PC-9 (cell line): ENCODE measurements around the gene ACBD5.

Experiments used
- CTCF ChIP-seq: fragments of 200-600 bp; sonication (generic); conservative IDR thresholded peaks from 2 replicates; pipeline ENCODE4 v1.6.1; 2017; ENCODE audit warnings: mixed run types, antibody characterized with exemption, mild to moderate bottlenecking, moderate library complexity
- EZH2 ChIP-seq: fragments of 200-600 bp; sonication (generic); IDR thresholded peaks from 2 replicates; pipeline ENCODE4 v1.8.0; 2017; ENCODE audit warnings: antibody characterized with exemption, low read depth

- no peak for TF ChIP-seq CTCF
- no peak for TF ChIP-seq EZH2
These were observed 15.9 kb upstream of the ACBD5 start for GRCh38 chr10:27256299-27257189.
